ENCODE measurements around the gene FBXL12.
"Not testable (repeated sequence)": the region's sequence is repeated elsewhere in the genome, so short reads cannot be mapped to it uniquely, and the experiment has no call there.

Gene FBXL12

DNA sequence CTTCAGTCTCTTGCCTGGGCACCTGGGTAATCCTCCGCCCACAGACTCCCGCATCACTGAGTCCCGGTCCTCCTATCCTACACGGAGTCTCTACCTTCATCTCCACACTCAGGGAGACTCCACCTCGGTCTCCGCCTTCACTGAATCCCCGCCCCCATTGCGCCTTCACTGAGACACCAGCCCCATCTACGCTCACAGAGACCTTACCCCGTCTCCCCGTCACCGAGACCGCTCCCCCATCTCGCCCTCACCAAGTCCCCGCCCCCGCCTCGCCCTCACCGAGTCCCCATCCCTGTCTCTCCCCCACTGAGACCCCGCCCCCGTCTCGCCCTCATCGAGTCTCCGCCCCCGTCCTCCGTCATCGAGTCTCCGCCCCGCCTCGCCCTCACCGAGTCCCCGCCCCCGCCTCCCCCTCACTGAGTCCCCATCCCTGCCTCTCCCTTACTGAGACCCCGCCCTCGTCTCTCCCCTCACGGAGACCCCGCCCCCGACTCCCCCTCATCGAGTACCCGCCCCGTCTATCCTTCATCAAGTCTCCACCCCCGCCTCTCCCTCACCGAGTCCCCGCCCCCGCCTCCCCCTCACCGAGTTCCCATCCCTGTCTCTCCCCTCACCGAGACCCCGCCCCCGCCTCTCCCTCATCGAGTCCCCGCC is 27.2 kb downstream of the FBXL12 start:
- DNase-seq = peak; percentile 94

GRCh38 chr19:9791073-9791367 is 27.9 kb downstream of the FBXL12 start:
- DNase-seq = not testable (repeated sequence)

GRCh38 chr19:9789579-9789978 is 29.3 kb downstream of the FBXL12 start:
- DNase-seq = not testable (repeated sequence)

DNA sequence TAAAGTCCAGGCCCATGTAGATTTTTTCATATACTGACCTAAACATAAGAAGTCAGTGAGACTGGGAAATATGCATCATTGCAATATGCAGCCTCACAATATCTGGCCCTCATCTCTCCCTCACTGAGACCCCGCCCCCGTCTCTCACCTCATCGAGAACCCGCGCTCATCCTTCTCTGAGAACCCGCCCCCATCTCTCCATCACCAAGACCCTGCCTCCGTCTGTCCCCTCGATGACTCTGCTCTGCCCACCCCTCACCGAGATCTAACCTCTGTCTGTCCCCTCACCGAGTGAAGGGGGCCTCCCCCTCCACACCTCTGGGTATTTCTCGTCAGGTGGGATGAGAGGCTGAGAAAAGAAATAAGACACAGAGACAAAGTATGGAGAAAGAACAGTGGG is 29.8 kb downstream of the FBXL12 start:
- DNase-seq = no peak

DNA sequence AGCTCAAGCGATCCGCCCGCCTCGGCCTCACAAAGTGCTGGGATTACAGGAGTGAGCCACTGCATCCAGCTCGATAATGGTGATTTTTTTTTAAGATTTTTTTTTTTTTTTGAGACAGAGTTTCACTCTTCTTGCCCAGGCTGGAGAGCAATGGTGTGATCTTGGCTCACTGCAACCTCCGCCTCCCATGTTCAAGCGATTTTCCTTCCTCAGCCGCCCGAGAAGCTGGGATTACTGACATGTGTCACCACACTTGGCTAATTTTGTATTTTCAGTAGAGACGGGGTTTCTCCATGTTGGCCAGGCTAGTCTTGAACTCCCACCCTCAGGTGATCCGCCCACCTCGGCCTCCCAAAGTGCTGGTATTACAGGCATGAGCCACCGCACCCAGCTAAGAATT is 30.3 kb downstream of the FBXL12 start:
- DNase-seq = not testable (repeated sequence)

- no peak for DNase-seq
Observed at GRCh38 chr19:9786819-9787218, 32.1 kb downstream of the FBXL12 start.

GRCh38 chr19:9786342-9786741 is 32.5 kb downstream of the FBXL12 start:
- no peak for DNase-seq

- DNase-seq = peak; percentile 97
Observed at GRCh38 chr19:9785367-9786331, 33.2 kb downstream of the FBXL12 start.

DNA sequence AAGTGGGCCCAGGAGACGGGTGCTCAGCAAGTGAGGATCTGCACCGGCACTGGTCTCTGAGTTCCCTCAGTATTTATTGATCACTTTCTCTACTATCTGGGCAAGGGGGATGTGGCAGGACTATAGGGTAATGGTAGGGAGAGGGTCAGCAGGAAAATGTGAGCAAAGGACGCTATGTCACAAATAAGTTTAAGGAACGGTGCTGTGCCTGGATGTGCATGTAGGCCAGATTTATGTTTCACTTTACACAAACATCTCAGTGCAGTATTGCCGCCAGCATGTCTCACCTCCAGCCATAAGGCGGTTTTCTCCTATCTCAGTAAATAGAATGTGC is 34.7 kb downstream of the FBXL12 start:
- not testable (repeated sequence) for DNase-seq

GRCh38 chr19:9782338-9782737 is 36.5 kb downstream of the FBXL12 start:
- no peak for DNase-seq

GRCh38 chr19:9768175-9769112 is 50.4 kb downstream of the FBXL12 start, which contains the start of gene ZNF846:
Gene ZNF846 (minus strand): TSS chr19:9768738. CDS start chr19:9764950, 3,788 bp downstream.
- peak; percentile 92 for DNase-seq

Data from NCI-H510A treated with DMSO at 0.1 percent for 48 hours (cell line).